ENCODE data around the gene FLRT2. TPM values are rescaled to one million over a fixed set of nuclear protein-coding genes. Genes with fewer than 3 reads are reported as not detected.

Gene FLRT2
- total and polyA plus RNA-seq, 10 donors = 7.8 to 63.9 (median 23.8) TPM

- no peaks in the 10 kb centered on the region for H3K4me1 ChIP-seq
- no peak overlapping the region for H3K27ac ChIP-seq
- no peak for DNase-seq
- intact Hi-C loops (cut with DNase I; ENCODE audit: low total_unique reads) = no loop called here
- no peaks in the 10 kb centered on the region for H3K27me3 ChIP-seq (replicated peaks in 1 of 7)
- TF ChIP-seq POLR2A (IDR thresholded peaks at IDR 0.05) (no peak), POLR2AphosphoS5 (IDR thresholded peaks at IDR 0.05) (no peak), CTCF (IDR thresholded peaks at IDR 0.05 in 8 of 11, conservative IDR thresholded peaks at IDR 0.05 in 3 of 11) (no peak)
- no peak overlapping the region for H3K4me3 ChIP-seq
- 83 to 93% (median 90%) methylated on average over 2 of the region's 2 CpGs for WGBS, 5 donors
- no peaks in the 10 kb centered on the region for H3K36me3 ChIP-seq
- H3K9me3 ChIP-seq = no peaks in the 10 kb centered on the region
Observed at GRCh38 chr14:85517114-85517688, 12.7 kb upstream of the FLRT2 start.

GRCh38 chr14:85519661-85520305 is 10.2 kb upstream of the FLRT2 start:
- DNase-seq = no peak
- no peak overlapping the region for H3K4me3 ChIP-seq
- intact Hi-C loops (cut with DNase I; ENCODE audit: low total_unique reads) = no loop called here

GRCh38 chr14:85520581-85520980 is 9.4 kb upstream of the FLRT2 start:
- no peaks in the 10 kb centered on the region for H3K4me1 ChIP-seq
- intact Hi-C loops (cut with DNase I; ENCODE audit: low total_unique reads) = no loop called here
- TF ChIP-seq POLR2AphosphoS5 (IDR thresholded peaks at IDR 0.05) = no peak
- TF ChIP-seq CTCF (IDR thresholded peaks at IDR 0.05 in 8 of 11, conservative IDR thresholded peaks at IDR 0.05 in 3 of 11) = no peak
- no peak for TF ChIP-seq POLR2A (IDR thresholded peaks at IDR 0.05)
- H3K27me3 ChIP-seq (replicated peaks in 1 of 7) = no peaks in the 10 kb centered on the region
- H3K36me3 ChIP-seq = no peaks in the 10 kb centered on the region
- no peaks in the 10 kb centered on the region for H3K9me3 ChIP-seq
- 88 to 95% (median 89%) methylated on average over 4 of the region's 4 CpGs for WGBS, 5 donors
- DNase-seq = no peak
- no peak overlapping the region for H3K27ac ChIP-seq
- no peak overlapping the region for H3K4me3 ChIP-seq

More at GRCh38 chr14:85519661-85520305, 10.2 kb upstream of the FLRT2 start:
- Histone ChIP-seq H3K27me3 (replicated peaks in 1 of 7) (no peaks in the 10 kb centered on the region), H3K9me3 (no peaks in the 10 kb centered on the region), H3K27ac (no peak overlapping the region), H3K36me3 (no peaks in the 10 kb centered on the region), H3K4me1 (no peaks in the 10 kb centered on the region)
- TF ChIP-seq CTCF (IDR thresholded peaks at IDR 0.05 in 8 of 11, conservative IDR thresholded peaks at IDR 0.05 in 3 of 11) (no peak), POLR2AphosphoS5 (IDR thresholded peaks at IDR 0.05) (no peak), POLR2A (IDR thresholded peaks at IDR 0.05) (no peak)
- WGBS, 5 donors = 81 to 93% (median 89%) methylated on average over 1 of the region's 1 CpG

DNA sequence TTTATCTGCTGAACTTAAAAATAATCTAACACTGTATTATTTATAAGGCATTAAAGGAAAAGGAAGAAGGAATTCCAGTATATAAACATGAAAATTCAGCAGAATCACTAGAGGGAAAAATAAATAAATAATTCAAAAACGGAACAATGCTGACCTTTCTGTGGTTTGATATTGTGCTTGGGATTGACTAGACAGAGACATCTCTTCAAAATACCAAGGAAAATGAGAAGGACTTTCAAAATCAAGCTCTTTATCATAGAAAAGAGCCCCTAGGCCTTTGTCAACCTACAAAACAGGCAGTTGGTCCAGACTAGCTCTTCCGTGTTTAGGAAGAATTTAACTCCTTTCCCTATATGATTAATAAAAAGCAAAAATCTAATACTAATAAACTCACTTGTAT is 6.3 kb upstream of the FLRT2 start:
- no peak for TF ChIP-seq CTCF (IDR thresholded peaks at IDR 0.05 in 8 of 11, conservative IDR thresholded peaks at IDR 0.05 in 3 of 11)
- TF ChIP-seq POLR2A (IDR thresholded peaks at IDR 0.05) = no peak
- TF ChIP-seq POLR2AphosphoS5 (IDR thresholded peaks at IDR 0.05) = no peak
- Histone ChIP-seq H3K9me3 (no peaks in the 10 kb centered on the region), H3K36me3 (no peaks in the 10 kb centered on the region), H3K4me3 (no peak overlapping the region), H3K27me3 (replicated peaks in 1 of 7) (peaks cover 0 to 8% (median 0%) of the 10 kb centered on the region in 7 donors), H3K4me1 (peaks cover 0 to 7% (median 0%) of the 10 kb centered on the region in 6 donors), H3K27ac (no peak overlapping the region)
- DNase-seq = no peak
- intact Hi-C loops (cut with DNase I; ENCODE audit: low total_unique reads) = no loop called here
- WGBS, 5 donors = 76 to 92% (median 85%) methylated on average over 2 of the region's 2 CpGs
